PC-3 (cell line): ENCODE measurements around the gene C2CD3.
"Not testable (repeated sequence)": the region's sequence is repeated elsewhere in the genome, so short reads cannot be mapped to it uniquely, and the experiment has no call there.

ENCODE experiments used
- EZH2 ChIP-seq: fragments of 300-600 bp; sonication (generic); IDR thresholded peaks from one replicate; pipeline ENCODE4 v1.6.1; 2017; ENCODE audit warnings: antibody characterized with exemption, mild to moderate bottlenecking, low read length; ENCODE audit not compliant: unreplicated experiment
- EZH2phosphoT487 ChIP-seq: fragments of 300-600 bp; sonication (generic); IDR thresholded peaks from 2 replicates; pipeline ENCODE4 v1.6.1; 2018; ENCODE audit warnings: mild to moderate bottlenecking, antibody characterized with exemption, low read length, borderline replicate concordance
- TF ChIP-seq, protein P1 (sequence below): fragments of 300-600 bp; sonication (generic); conservative IDR thresholded peaks from 2 replicates; pipeline ENCODE4 v1.5.1; 2017; ENCODE audit warnings: antibody characterized with exemption, low read depth, mild to moderate bottlenecking, low read length

GRCh38 chr11:74066663-74067062 lies 104.1 kb downstream of the C2CD3 start:
- TF ChIP-seq, protein P1, sequence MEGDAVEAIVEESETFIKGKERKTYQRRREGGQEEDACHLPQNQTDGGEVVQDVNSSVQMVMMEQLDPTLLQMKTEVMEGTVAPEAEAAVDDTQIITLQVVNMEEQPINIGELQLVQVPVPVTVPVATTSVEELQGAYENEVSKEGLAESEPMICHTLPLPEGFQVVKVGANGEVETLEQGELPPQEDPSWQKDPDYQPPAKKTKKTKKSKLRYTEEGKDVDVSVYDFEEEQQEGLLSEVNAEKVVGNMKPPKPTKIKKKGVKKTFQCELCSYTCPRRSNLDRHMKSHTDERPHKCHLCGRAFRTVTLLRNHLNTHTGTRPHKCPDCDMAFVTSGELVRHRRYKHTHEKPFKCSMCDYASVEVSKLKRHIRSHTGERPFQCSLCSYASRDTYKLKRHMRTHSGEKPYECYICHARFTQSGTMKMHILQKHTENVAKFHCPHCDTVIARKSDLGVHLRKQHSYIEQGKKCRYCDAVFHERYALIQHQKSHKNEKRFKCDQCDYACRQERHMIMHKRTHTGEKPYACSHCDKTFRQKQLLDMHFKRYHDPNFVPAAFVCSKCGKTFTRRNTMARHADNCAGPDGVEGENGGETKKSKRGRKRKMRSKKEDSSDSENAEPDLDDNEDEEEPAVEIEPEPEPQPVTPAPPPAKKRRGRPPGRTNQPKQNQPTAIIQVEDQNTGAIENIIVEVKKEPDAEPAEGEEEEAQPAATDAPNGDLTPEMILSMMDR, result not testable (repeated sequence)
- TF ChIP-seq EZH2phosphoT487, EZH2: not testable (repeated sequence)
